Superior temporal gyrus (tissue), 1 donor: Measurements from ENCODE around the gene RBBP4.
"Not testable (repeated sequence)": the region's sequence is repeated elsewhere in the genome, so short reads cannot be mapped to it uniquely, and the experiment has no call there.

Experiments used
- DNase-seq: peaks from one replicate; pipeline ENCODE4 v3.0.0-alpha.2; 2016; ENCODE audit errors: extremely low spot score

RBBP4 gene

DNA sequence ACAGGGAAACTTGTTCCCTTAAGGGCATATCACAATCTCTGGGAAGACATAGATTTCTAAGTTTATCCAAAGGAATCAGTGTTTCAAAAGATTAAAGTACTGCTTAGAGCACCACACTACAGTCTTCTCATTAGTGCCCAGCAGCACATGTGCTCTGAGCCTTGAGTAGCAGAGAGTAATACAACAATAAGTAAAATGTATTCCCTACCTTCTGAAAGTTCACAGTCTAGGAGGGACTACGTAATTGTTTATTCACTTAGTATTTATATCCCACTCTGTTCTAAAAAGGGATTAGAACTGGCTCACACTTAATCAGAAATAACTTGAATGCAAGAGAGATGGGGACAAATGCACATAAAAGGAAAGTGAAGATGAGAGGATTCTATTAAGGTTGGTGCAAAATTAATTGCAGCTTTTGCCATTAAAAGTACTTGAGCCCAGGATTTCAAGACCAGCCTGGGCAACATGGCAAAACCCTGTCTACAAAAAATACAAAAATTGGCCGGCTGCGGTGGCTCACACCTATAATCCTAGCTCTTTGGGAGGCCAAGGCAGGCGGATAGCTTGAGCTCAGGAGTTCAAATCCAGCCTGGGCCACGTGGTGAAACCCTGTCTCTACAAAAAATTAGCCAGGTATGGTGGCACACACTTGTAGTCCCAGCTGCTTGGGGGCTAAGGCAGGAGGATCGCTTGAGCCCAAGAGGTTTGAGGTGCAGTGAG lies 42.6 kb downstream of the RBBP4 start:
- no peak for DNase-seq

DNA sequence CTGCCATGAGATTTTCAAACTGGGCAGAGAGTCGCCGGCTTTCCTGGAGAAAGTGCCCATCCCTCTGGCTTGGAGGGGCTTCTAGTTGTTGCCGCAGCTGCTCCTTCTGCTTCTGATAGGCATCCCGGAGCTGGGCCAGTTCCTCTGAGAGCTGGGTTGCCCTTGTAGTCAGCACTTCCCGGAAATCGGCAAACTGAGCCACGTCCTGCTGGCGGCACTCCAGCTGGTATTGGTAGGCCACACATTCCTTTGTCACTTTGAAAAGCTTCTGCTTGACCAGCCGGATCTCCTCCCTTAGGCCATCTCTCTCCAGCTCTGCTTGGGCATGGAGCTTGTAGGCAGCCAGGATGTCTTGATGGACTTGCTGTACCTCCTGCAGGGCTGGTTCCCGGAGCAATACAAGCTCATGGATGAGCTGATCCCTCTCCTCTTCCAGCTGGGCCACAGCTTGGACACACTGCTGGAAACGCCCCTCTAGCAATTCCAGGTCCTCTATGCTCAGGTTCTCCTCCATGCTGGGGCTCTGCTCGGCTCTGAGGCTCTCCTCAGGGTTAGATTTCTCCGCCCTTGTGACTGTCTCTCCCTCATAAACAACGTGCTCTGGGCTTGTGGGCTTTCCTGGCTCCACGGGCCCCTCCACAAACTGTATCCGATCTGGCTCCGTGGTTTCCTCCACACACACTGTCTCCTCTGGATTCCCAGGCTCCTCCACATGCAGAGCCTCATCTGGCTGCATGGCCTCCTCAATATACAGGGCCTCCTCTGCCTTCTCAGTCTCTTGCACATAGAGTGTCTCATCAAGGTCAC lies 44.3 kb downstream of the RBBP4 start:
- DNase-seq = no peak

DNA sequence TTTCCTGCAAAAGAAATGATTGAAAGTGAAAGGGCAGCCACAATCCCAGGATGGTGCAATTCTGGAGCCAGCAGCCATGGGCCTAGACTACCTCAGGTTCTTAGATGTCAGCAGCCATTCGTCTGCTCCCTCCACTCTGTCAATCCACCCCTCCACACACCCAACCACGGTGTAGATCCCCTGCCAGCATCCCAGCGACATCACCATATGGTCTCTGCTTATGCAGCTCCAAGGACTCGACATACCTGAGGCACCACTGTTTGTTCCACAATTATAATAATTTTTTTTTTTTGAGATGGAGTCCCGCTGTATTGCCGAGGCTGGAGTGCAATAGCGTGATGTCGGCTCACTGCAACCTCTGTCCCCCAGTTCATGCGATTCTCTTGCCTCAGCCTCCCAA lies 45.0 kb downstream of the RBBP4 start:
- DNase-seq = no peak

DNA sequence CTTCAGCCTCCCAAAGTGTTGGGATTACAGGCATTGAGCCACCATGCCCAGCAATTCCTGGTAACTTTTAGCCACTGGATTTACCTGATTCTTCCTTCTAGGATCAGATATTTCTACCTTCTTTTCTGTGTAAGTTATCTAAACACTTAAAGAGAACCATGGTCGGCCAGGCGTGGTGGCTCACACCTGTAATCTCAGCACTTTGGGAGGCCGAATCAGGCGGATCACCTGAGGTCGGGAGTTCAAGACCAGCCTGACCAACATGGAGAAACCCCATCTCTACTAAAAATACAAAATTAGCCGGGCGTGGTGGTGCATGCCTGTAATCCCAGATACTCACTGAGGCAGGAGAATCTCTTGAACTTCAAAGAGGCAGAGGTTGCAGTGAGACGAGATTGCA lies 46.0 kb downstream of the RBBP4 start:
- not testable (repeated sequence) for DNase-seq

DNA sequence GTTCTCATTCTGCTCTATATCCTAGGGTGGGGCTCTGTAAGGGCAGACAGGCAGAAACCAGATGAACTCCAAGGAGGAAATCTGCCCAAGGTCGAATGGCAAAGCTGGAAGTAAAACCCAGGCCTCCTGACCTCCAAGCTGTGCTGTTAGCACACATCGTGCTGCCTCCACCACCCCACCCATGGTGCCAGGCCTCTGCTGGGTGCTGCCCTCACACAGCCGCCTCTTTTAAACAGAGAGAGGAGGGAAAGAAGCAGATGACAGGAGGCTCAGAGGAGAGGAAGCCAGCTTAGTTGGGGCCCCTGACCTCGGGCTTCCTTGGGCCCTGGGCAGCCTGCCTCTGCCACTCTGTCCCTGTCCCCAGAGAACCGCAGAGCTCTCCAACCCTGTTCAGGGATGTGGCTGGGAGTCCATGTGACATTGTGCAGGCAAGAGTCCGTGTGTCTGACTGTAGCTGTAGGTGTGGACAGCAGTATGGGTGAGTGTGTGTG lies 50.5 kb downstream of the RBBP4 start:
- no peak for DNase-seq

DNA sequence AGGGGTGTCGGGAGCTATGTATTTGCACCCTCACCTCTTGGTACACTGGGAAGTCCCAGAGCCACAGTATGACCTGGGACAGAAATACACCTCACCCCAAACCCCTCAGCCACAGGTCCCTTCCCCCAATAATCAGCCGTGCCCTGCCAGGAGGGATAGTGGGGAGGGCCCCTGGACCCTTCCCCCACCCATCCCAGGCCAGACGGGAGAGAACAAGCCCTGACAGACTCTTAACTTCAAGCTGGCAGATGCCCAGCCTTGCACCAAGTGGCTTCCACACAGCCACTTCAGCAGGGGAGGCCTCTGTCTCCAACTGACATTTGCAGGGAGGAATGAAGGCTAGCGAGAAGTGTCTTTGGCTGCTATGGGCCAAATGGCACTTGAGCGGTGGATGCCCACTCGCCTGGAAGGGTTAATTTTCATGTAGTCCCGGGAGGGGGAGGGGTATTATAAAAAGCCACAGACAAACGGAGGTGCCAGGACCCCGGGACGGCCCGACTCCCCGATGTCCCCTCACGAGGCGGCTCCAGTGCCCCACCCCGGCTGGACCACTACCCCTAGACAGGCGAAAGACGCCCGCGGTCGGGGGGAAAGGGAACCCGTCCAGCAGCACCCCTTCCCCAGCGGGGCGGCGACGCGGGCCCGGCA lies 51.1 kb downstream of the RBBP4 start:
- DNase-seq = no peak

DNA sequence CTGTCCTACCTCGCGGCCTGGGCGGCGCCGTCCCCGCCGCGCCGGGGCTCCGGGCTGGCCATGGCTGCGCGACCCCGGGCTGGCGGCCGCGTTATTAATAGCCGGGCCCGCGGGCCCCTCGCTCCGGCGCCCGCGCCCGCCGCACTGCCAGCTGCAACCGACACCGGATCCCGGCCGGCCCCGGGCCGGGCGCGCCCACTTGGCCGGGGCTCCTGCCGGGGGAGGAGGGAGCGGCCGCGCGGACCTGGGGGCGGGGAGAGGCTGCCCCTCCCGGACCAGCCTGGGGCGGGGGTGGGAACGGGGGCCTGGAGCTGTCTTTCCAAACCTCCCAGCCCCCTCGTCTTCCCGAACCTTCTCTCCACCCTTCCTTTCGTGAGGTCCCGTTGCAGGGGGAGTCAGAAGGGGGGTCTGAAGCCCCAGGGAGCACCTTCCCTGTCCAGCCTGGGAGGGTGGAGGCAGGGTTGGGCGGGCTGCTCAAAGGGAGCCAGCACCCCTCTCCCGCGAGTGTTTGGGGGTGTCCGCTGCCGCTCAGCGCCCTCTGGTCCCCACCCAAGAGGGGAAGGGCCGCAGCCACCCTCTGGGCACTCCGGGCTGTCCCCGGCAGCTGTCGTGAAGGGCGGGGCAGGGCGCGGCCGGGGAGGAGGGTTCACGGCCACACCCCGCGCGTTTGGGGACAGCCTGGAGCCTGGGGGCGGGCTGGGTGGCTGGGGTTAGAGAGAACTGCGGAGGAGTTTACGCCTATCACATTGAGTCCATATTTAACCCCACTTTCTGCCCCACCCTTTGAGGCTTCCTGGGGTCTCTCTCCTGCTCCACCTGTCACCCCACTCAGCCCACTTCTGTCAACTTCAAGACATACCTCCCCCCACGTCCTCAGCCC lies 51.8 kb downstream of the RBBP4 start, which contains the start of gene SYNC:
SYNC (minus strand) TSS at position 172 of the 880 bp plus-strand sequence; CDS start at position 62, 110 bp downstream.
- no peak for DNase-seq

DNA sequence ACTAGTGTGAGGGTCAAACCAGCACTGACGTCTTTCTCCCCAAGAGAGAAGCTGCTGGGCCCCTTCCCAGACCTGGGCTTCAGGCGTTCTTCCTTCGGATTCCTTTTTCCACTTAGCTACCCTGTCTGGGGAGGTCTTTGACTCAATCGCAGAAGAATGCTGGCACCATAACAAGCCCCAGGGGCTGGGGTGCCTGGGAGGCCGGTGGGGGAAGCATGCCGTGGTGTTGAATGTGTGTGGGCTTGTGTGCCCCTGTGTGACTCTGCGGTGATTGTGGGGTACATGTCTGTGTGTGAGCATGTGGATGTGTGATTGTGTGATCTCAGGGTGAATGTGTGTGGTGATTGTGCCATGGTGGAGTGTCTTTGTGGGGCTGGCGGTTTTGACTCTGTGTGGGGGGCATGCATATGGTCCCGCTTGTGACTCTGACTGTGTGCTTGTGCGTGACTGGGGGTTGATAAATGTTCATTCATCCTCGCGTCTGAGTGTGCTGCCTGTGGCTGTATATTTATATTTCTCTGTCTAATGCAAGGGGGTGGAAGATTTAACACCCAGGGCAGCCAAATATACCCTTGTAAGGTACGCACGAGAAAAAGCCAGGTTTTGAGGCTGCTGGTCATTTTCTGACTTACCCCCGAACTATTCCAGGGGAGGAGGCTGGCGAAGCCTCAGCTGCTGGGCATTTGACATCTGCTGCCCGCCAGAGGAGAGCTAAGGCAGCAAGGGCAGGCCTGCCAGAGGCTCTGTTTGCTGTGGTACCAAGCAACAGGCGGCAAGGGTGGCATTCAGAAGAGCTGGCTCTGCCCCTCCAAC lies 52.7 kb downstream of the RBBP4 start:
- DNase-seq = no peak

DNA sequence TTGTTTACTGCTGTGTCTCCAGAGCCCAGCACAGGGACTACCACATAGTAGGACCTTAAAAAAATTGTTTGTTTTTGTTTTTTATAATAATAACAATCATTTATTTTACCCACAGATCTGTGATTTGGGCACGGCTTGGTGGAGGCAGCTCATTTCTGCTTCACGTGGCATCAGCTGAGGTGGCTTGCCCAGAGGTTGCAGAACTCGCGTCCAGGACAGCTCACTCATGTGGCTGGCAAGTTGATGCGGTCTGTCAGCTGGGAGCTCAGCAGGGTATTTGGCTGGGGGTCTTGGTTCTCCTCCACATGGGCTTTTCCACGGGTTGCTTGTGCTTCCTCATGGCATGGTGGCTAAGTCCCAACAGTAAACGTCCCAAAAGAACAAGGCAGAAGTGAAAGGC lies 54.5 kb downstream of the RBBP4 start:
- no peak for DNase-seq

DNA sequence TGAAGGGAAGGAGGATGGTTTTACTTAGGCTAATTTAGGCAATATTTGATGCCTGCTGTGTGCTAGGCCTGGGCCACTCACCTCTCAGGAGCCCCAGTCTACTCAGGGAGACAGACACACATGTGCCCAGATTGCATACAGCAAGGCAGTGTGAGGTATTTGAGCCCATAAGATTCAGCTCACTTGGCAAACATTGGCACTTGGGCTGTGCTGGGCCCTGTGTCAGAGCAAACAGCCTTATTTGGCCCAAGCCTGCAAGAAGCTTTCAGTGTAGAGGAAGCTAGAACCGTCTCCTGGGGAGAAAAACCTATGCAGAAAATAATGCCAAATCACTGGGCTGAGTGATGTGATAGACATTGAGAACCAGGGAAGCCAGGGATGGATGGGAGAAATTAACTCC lies 55.5 kb downstream of the RBBP4 start:
- no peak for DNase-seq

DNA sequence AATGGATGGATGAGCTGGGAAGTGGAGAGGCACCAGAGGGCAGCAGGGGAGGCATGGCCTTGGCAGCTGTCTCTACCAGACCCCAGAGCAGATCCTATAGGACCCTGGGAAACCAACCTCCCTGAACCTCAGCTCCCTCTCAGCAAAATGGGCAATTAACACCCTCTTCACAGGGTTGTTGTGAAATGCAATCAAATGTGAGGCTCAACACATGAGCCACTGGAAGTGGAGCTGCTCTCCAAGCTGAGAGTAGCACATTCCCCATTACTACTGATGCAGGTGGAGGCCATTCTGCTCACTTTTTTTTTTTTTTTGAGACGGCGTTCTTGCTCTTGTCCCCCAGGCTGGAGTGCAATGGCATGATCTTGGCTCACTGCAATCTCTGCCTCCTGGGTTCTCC lies 58.1 kb downstream of the RBBP4 start:
- DNase-seq = no peak

DNA sequence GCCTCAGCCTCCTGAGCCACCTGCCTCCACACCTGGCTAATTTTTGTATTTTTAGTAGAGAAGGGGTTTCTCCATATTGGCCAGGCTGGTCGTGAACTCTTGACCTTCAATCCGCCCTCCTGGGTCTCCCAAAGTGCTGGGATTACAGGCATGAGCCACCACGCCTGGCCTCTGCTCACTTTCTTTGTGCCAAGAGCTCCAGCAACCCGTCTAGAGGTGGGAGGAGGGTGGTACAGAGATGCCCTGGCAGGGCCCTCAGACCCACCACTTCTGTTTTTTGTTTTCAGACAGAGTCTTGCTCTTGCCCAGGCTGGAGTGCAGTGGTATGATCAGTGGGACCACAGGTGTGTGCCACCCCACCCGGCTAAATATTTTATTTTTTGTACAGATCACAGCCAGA lies 58.5 kb downstream of the RBBP4 start:
- DNase-seq = no peak

DNA sequence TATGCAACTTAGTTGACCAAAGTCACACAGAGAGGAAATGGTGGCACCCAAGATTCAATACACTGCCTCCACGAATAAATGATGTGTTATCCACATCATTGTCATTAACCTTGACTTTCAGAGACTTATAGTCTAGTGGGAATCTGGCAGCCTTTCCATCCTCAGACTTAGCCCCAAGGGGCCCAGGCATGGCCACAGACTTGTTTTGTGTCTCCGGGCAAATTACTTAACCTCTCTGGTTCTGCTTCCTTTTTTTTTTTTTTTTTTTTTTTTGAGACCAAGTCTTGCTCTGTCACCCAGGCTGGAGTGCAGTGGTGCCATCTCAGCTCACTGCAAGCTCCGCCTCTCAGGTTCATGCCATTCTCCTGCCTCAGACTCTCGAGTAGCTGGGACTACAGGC lies 60.2 kb downstream of the RBBP4 start:
- DNase-seq = not testable (repeated sequence)

DNA sequence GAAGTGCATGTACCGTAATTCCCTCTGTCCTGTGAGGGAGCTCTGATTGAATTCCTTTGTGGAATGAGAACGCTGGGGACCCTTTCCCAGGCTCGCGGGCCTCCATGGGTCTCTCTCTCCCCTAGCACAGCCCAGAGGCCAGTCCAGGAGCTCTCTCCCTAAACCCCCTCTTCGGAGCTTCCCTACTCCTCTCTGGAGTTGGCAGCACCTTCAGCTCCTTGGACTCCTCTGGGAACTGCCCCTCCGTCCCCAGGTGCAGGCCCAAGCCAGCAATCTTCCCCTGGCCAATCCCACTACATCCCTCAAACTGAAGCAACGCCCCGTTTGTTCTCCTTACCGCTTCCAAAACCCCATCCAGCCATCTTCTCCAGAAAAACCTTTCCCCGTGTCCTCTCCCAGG lies 62.1 kb downstream of the RBBP4 start:
- DNase-seq = no peak

DNA sequence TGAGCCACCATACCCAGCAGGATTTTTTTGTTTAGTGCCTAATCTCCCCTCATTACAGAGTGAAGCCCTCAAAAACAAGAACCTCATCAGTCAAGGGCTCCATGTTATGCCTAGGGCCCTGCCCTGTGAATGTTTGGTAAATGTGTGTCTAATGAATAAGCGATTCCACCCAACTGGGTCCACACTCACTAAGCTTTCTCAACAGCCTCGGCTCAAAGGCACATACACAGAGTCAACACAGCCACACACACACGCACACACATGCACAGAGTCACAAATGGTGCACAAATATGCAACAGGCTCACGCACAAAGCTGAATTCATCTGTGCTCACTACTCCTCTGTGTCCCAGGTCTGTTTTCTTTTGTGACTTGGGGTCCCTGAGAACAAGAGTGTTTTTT lies 63.3 kb downstream of the RBBP4 start:
- no peak for DNase-seq

DNA sequence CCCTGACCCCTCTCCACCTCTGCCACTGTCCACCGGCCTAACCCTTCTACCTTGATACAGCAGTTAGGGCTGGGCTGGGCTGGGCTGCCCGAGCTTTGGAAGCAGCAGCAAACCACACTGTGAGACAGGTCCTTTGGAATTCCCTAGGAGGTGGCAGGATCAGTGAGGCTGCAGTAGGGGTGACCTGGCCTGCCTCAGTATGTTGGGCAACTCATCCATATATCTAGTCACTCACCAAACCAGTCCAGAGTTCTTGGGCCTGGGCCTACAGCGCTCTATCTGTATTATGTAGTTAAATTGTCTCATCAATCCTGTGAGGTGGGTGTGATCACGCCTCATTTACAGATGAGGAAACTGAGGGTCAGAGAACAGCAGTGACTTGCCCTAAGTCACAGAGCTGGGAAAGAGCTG lies 64.9 kb downstream of the RBBP4 start:
- no peak for DNase-seq

DNA sequence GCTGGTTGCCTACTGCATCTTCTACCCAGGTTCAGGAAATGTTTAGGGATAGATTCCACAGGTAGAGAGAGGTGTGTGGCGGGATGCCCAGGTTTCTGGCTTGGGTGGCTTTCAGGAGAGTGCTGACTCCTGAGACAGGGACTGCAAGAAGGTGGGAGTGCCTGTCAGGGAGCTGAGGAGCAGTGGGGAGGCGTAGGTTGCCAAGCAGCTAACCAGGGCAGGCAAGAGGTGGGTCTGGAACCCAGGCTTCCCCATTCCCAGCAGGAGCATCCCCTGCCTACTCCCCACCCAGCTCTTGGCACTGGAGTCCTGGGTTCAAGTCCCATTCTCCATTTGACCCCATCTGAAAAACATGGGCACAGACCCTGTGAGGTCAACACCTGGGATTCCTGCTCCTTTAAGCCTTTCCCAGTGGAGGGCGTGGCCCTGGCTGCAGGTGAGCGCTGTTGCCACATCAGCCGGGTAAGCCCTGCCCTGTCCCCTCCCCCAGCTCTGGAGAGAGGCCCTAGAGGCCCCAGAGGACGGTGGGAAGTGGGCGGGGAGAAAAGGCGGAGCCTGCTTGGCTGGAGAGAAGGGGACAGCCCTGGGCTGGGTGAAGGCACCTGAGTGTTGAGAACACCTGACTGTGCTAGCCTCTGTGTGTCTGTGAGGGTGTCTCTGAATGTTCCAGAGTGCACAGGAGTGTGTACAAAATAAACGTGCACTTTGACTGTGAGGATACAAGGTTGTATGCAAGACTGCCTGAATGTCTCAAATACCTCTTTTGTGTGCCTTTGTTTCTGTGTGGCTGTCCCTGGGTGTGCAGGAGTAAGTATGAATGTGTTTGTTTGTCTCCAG lies 65.5 kb downstream of the RBBP4 start:
- DNase-seq = no peak

DNA sequence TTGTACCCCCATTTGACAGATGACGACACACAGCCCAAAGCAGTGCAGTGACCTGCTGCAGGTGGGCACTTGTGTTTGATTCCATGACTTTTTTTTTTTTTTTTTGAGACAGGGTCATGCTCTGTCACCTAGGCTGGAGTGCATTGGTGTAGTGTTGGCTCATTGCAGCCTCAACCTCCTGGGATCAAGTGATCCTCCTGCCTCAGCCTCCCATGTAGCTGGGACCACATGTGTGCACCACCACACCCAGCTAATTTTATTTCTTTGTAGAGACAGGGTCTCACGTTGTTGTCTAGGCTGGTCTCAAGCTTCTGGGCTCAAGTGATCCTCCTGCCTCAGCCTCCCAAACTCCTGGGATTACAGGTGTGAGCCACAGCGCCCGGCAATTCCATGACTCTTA lies 66.5 kb downstream of the RBBP4 start:
- DNase-seq = no peak

DNA sequence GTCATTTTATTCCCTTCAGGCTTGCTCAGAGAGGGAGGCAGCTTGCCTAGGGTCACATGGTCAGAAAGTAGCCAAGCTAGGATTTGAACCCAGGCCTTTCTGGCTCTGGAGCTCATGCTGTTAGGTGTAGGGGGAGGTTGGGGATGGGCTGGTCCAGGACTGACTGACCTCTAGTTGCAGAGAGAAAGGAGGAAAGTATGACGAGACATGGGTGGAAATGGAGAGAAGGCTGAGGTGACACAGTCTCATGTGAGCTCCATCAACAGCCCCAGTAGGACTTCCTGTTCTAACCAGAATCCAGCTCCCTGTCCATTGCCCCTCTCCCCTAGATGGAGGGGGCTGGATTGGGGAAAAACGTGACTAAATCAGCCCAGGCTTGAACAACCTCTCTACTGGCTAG lies 67.0 kb downstream of the RBBP4 start:
- DNase-seq = no peak

DNA sequence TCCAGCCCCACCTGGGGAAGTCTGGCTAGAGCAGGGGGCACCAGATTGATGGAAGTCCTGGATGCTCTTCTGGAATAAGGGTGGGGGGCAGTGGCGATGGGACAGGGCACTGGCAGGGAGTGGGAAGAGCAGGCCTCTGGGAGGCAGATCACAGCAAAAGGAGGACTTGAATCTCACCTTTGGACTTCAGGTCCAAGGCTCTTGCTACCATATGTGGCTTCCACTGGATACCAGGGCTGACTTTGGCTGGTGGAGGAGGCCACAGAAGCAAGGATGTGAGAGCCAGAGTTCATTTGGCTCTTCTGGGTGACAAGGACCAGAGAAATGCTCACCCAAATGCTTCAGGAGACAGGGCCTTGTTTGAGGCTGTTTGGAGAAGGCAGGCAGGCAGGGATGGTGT lies 67.5 kb downstream of the RBBP4 start:
- DNase-seq = no peak
